HG03039 (cell line): ENCODE data around the gene FBF1.
"Not testable (repeated sequence)": the region's sequence is repeated elsewhere in the genome, so short reads cannot be mapped to it uniquely, and the experiment has no call there.

ENCODE experiments used
- ATAC-seq: cut with Tn5 transposase; IDR thresholded peaks from one replicate; pipeline ENCODE4 v1.9.1; 2021; ENCODE audit warnings: mild to moderate bottlenecking, moderate library complexity; ENCODE audit not compliant: unreplicated experiment

The FBF1 gene

DNA sequence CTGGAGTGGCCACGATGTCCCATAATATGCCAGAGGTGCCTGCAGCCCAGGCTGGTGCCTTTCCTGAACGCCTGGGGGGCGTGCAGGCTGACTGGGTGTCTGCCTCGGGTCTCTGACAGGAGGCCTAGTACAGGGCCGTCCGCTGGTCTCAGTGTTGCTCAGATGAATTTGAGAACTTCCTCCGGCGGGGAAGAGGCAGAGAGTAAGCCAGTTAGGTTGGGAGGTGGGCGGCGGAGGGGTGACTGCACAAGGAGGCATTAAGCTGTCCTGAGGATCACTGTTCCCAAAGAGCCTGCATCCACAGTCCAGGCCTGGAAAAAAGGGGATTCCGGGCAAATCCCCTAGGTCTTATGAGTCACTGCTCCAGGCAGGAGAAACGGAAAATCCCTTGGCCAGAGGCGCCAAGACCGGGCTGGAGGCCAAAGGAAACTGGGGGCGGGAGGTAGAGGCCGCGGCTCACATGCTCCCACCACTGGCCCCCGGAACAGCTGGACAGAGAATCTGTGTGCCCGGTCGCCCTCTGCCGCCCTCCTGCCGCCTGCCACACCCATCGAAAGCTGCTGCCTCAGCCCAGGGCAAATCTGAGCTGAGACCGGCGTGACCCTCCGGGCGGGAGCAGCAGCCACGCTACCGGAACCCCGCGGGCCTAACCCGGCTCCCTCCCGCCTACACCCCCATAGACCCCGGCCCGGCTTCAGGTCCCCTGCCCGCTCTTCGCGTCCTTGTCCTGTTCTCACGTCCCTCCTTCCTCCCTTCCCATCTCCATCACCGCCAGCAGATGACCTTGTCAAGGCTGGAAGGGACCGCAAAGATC, 63.7 kb downstream of the FBF1 start:
- no peak for ATAC-seq

DNA sequence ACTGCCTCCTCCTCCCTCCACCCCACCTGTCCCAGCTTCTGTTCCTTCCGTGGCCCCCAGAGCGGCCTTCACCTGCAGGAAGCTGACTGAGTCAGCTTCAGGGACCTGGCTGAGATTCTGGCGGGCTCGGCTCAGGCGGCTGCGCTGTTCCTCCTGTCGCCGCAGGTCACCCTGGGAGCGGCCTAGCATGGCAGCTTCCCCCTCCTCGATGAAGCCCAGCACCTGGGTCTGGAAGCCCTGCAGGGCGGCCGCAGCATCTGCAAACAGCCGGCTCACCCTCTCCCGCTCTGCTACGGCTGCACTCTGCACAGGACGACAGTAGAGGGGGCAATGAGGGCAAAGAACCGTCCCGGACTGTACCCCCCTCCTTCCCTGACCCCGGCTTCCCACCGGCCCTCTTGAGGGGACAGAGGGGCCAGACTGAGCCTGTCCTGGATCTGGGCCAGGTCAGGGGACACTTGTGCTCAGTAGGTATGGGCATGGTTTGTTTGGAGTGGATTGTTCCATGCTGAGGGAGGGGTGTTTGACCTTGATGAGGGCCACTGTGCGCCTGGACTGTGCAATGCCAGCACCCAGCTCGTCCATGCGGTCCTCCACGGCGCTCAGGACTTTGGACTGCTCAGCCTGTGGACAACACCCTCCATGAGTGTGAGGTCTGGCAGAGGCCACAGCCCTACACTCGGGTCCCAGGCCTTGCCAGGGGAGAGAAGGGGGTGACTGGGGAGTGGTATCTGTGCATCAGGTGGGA, 64.5 kb downstream of the FBF1 start:
- ATAC-seq = no peak

DNA sequence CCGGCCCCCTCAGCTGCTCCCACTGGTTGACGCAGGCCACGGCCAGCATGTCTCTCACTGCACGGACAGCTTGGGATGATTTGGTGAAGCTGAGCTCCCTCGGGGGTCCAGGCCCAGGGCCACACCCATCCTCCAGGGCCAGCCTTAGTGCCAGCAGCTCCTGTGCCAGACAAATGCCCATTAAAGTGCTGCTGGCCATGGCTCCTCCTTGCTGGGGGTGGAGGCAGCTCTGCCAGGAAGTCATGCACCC, 65.0 kb downstream of the FBF1 start:
- no peak for ATAC-seq

DNA sequence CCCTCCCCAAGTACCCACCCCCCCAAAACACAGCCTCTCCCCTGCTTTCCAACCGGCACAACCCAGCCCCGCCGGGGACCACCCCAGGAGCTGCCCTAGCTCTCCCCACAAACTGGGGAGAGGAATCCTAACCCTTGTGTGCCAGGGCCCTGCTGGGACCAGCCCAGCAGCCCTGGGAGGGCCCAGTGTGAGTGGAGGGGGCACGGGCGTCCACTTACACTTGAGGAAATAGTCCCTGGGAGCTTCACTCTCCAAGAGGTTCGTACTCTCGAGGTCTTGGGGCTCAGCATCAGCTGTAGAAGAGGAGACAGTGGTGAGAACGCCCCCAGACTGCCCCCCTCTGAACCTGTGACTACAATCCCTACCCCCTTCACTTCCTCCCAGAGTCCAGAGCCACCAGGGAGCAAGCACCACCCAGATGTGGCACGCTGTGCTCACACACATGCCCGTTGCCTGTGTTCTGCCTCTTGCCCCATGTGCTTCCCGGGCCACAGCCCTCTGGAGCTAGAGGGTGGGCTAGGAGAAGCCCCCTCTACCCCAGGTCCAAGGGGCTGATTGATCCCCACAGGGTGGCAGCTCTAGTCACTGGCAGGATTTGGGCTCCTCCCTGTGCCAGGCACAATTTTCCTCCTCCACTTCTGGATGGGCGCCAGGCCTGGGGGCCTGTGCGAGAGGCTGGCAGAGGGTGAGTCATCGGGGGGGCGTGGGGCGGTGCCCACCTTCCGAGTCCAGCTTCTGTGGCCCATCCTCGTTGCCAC, 65.5 kb downstream of the FBF1 start:
- no peak for ATAC-seq

DNA sequence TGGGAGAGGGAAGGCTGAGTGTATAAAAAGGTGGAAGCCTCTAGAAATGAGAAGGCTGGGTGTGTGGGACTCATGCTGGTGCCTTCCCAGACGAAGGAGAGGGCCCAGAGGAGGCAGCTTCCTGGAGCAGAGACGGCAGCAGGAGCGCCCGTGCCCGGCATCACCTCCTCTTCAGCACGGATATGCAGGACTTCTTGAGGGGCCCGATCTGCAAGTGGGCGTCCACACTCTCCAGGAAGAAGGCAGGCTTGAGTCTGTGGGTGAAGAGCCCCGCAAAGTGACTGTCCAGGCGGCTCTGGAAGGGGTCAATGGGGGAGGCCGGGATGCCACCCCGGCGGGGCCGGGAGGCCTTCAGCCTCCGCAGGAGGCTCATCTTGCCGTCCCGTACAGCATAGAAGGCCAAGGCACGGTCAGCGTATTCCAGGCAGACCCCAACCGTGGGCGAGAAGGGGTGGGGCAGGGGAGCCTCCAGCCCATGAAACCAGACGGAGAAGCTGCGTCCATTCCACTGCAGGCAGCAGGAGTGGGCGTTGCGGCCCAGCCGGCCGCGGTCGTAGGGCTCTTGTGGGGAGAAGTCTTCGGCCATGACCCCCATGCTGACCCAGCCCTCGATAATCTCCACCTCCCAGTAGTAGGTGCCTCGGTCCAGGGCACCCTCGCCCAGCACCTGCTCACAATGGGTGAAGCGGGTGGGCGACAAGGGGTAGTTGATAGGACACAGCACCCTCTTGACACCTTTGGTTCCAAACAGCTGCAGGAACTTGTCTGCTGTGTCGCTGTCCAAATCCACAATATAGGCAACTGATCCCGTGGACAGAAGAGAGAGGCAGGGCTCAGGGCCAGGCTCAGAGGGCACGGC, 66.3 kb downstream of the FBF1 start:
- no peak for ATAC-seq

DNA sequence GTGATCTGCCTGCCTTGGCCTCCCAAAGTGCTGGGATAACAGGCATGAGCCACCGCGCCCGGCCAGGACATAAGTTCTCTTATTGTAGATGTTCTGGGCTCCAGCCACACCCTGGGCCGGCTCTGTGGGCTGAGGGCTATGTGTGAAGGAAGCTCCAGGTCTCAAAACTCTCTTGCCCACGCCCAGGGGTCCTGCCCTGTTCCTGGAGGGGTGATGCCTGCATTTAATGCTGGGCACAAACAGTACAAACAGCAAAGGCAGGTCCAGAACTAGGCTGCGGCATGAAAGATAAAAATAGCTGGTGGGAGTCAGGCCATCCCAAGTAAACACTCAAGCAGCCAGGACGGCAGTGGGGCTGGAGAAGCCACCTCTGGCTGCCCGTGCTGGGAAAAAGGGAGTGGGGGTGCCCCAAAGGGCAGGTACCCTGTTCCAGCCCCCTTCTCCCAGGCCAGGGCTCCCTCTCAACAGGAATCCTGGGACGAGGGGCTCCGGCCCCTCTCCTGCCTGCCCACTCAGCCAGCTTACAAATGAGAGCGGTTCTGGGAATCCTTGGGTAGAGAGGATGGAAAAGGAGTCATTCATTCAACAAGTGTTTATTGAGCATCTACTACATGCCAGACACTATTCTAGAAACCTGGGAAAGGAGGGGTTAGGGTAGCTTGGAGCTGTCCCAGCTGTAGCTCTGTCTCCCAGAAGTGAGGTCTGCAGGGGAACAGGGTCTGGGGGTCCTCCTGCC, 67.1 kb downstream of the FBF1 start:
- ATAC-seq = no peak

DNA sequence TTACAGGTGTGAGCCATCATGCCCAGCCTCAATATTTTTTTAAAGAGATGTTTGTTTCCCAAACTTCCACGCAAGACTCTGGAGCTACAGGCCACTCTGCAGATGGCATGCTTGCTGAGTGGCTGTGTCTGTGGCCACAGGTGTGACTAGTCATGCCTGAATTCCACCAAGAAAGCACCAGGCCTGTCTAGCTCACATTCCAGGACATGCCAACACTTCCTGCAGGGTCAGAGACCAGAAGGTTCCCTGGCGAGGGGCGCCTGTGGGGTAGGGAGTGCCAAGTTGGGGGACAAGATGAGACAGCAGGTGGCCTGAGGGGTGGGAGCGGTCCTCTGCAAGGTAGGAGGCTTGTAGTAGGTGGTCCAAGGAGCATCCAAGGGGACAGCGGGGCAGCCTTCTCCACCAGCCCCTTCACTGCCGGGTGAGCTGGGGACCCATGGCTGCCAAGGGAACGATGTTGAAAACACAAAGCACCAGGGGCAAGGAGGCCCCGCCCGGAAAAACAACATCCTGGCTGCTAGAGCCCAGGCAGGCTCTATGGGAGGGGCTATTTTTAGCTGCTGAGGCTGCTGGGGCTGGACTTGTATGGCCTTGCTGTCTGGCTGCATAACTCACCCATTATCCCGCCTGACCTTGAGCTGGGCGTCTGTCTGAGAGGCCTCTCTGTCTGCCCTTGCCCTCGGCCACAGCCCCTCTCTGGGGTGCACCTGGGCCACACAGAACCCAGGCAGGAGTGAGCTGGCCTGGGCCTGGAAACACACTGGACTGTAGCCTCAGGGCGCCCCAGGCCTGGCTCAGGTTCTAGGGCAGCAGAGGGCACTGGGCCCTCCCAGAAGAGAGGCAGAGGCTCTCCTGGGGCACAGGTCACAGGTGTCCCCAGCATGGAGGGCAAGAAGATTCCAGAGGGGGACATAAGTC, 68.1 kb downstream of the FBF1 start:
- no peak for ATAC-seq

DNA sequence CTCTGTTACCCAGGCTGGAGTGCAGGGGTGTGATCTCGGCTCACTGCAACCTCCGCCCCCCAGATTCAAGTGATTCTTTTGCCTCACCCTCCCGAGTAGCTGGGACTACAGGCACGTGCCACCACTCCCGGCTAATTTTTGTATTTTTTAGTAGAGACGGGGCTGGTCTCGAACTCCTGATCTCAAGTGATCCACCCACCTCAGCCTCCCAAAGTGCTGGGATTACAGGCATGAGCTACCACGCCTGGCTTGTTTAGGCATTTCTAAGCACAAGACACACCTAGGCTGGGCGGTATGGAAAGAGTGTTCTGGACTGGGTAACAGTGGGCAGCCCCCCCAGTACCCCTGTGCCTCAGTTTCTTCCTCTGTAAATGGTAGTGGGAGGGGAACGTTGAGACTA, 70.6 kb downstream of the FBF1 start:
- not testable (repeated sequence) for ATAC-seq

DNA sequence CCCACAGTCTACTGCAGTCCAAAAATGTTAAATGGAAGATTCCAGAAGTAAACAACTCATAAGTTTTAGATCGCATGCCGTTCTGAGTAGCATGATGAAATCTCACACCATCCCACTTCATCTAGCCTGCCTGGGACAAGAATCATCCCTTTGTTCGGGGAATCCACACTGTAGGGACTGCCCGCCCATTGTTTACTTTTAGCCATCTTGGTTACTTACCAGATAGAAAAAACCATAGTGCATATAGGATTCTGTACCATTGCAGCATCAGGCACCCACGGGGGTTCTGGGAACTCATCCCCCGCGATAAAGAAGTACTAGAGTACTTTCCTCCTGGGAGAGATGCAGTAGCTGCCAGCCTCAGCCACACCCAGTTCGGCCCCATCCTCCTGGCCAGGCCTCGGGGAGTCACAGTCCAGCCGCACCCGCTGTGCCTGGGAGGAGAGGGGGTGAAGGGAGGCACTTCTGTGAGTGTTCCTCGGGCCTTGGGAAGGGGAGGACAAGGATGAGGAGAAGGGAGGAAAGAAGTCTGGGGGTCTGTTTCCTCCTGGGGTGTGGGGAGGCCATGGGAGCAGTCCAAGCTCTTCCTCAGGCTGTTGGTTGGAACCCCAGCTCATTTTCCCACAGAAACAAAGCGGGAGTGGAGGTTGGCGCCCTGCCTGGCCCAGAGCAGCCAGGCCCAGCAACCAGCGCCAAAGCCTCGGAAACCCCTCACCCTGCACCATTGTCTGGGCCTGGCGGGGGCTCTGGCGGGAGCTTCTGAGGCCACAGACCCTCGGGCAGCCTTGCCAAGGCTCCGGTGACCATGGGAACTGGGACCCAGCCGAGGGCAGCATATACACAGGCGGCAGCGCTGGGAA, 71.3 kb downstream of the FBF1 start:
- ATAC-seq = no peak

DNA sequence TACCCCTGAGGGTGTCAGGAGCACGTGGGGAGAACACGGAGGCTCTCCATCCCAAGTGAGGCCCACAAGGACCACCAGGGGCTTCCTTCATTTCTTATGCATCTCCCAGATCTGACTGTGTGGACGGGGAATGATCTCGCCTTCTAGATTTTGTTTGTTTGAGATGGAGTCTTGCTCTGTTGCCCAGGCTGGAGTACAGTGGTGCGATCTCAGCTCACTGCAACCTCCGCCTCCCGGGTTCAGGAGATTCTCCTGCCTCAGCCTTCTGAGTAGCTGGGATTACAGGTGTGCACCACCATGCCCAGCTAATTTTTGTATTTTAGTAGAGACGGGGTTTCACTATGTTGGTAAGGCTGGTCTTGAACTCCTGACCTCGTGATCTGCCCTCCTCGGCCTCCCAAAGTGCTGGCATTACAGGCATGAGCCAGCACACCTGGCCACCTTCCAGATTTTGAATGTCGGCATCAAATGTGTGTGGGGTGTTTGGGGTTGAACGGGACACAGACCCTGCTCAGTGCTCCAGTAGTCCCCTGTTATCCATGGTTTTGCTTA, 72.0 kb downstream of the FBF1 start:
- not testable (repeated sequence) for ATAC-seq

DNA sequence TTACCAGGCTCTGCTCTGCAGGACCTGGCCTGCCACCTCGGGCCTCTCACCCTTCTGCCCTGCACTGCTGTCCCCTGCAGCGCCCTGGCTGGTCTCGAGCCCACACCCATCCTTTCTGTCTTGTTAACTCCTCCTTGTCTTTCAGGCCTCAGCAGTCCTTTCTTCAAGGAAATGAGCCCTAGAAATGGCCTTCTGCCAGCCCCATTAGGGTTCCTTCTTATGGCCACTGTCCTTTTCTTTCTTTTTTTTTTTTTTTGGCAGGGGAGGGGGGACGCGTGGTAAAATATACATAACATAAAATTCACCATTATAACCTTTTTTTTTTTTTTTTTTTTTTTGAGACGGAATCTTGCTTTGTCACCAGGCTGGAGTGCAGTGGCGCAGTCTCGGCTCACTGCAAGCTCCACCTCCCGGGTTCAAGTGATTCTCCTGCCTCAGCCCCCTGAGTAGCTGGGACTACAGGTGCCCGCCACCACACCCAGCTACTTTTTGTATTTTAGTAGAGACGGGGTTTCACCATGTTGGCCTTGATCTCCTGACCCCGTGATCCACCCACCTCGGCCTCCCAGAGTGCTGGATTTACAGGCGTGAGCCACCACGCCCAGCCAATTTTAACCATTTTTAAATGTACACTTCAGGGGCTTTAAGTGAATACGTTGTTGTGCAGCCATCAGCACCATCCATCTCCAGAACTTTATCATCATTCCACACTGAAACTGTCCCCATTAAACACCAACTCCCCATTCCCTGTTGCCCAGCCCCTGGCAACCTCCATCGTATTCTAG, 75.2 kb downstream of the FBF1 start:
- not testable (repeated sequence) for ATAC-seq

DNA sequence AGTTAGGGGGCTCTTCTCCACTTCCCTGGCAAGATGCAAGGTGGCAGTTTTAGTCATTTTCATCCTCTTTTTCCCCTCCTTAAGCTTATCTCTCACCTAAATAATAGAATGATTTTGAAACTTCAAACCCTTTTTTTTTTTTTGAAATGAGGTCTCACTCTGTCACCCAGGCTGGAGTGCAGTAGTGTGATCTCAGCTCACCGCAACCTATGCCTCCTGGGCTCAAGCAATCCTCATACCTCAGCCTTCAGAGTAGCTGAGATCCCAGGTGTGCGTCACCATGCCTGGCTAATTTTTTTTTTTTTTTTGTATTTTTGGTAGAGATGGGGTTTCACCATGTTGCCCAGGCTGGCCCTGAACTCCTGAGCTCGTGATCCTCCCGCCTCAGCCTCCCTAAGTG, 76.0 kb downstream of the FBF1 start:
- not testable (repeated sequence) for ATAC-seq

DNA sequence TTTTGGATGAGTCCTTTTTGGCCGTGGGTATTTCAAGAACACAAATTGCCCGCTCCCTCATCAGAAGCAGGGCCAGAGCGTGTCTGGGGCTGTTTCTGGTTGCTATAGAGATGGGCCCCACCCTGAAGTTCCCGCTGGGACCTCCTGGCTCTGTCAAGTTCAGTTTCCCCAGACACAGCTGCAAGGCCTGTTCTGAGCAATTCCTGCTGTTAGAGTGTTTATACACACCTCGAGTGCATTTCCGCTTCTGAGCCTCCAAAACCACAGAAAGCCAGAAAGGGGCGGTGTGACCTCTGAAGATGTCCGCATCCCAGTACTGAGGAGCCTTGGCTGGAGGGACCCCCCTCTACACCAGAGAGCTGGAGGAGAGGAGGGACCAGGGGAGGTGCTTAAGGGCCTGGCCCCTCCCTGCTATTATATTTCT, 76.4 kb downstream of the FBF1 start:
- peak; percentile 69 for ATAC-seq

DNA sequence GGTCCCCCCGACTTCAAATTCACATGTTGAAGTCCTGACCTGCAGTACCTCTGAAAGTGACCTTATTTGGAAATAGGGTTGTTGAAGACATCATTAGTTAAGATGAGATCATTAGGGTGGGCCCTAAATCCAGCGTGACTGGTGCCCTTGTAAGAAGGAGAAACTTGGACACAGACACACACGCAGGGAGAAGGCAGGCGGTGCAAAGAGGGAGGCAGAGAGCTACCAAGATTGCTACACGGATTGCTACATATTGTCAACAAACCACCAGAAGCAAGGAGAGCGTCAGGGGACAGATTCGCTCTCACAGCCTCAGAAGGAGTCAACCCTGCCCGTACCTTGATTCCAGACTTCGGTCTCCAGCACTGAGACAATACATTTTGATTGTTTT, 78.9 kb downstream of the FBF1 start:
- ATAC-seq = no peak
